ENCODE measurements around the gene C2orf15. TPM values are rescaled to one million over a fixed set of nuclear protein-coding genes. Genes with fewer than 3 reads are reported as not detected.

The C2orf15 gene
- total and polyA plus RNA-seq, 9 of the 15 experiments (the other 6 are each of a cell fraction or from before 2014, with no cell fraction given) = 0.04 to 0.27 (median 0.15) TPM; not detected in 1

DNA sequence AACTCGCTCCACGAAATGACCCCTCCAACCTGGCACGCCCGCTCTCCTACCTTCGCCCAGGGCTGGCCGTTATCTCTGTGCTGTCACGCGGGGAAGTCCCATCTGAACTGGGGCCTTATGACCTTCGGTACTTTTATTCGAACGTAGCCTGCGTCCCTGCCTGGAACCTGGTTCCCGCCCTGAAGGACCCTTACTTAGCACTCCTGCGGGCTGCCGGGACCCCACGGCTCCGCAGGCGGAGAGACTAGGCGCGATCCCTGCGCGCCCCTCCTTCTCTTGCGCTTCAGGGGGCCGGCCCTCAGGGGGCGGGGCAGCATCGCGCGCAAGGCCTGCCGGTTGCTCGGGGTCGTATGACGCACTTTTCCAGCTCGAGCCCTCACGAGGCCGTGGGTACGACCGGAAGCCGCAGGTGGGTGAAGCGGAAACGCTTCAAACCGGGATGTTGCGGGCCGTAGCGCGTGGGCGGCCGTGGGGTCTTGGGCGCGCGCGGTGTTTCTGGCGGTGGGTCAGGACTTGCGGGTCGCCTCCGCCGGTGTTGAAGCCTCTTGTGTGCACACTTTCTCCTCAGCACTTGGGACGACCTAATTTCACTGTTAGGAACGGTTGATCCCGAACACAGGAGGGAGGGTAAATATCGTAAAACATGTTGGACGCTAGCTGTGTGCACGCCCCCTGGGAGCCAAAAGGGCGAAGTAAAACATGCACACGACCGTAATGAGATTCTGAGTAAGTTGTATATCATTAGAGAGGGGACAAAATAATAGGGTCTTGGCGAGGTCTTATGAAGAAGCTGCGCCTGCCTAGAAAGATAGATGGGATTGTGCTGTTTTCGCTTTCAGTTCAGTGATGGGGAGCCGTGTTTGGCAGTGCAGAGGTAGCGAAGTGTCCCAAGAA, 13.4 kb downstream of the C2orf15 start, which contains the start of the genes LIPT1 and TSGA10 (continued):
- TF ChIP-seq, protein P1, sequence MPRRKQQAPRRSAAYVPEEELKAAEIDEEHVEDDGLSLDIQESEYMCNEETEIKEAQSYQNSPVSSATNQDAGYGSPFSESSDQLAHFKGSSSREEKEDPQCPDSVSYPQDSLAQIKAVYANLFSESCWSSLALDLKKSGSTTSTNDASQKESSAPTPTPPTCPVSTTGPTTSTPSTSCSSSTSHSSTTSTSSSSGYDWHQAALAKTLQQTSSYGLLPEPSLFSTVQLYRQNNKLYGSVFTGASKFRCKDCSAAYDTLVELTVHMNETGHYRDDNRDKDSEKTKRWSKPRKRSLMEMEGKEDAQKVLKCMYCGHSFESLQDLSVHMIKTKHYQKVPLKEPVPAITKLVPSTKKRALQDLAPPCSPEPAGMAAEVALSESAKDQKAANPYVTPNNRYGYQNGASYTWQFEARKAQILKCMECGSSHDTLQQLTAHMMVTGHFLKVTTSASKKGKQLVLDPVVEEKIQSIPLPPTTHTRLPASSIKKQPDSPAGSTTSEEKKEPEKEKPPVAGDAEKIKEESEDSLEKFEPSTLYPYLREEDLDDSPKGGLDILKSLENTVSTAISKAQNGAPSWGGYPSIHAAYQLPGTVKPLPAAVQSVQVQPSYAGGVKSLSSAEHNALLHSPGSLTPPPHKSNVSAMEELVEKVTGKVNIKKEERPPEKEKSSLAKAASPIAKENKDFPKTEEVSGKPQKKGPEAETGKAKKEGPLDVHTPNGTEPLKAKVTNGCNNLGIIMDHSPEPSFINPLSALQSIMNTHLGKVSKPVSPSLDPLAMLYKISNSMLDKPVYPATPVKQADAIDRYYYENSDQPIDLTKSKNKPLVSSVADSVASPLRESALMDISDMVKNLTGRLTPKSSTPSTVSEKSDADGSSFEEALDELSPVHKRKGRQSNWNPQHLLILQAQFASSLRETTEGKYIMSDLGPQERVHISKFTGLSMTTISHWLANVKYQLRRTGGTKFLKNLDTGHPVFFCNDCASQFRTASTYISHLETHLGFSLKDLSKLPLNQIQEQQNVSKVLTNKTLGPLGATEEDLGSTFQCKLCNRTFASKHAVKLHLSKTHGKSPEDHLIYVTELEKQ (CRISPR knock-in tag; IDR thresholded peaks at IDR 0.05) = no peak
- TF ChIP-seq ZNF143 (CRISPR knock-in tag; IDR thresholded peaks at IDR 0.05) = peak; percentile 80
- TF ChIP-seq SMAD1 (IDR thresholded peaks at IDR 0.05; ENCODE audit: low read depth, low read length, partially characterized antibody) = peak; percentile 71
- 0 out of 2 replicates have a peak, but pooled peaks have one; percentile 14 for TF ChIP-seq SMARCA5 (IDR thresholded peaks at IDR 0.05)
- peak; percentile 44; the same call in 1 of the 2 replicates for TF ChIP-seq ZEB2 (IDR thresholded peaks at IDR 0.05)
- TF ChIP-seq, protein P2, sequence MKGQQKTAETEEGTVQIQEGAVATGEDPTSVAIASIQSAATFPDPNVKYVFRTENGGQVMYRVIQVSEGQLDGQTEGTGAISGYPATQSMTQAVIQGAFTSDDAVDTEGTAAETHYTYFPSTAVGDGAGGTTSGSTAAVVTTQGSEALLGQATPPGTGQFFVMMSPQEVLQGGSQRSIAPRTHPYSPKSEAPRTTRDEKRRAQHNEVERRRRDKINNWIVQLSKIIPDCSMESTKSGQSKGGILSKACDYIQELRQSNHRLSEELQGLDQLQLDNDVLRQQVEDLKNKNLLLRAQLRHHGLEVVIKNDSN (CRISPR knock-in tag; IDR thresholded peaks at IDR 0.05) = peak; percentile 68
- TF ChIP-seq KDM1A (IDR thresholded peaks at IDR 0.05) = peak in 1 of 2 experiments; percentile 29; a peak in 1 of 4 replicates
- no peak for TF ChIP-seq ERF (CRISPR knock-in tag; IDR thresholded peaks at IDR 0.05)
- TF ChIP-seq, protein P3, sequence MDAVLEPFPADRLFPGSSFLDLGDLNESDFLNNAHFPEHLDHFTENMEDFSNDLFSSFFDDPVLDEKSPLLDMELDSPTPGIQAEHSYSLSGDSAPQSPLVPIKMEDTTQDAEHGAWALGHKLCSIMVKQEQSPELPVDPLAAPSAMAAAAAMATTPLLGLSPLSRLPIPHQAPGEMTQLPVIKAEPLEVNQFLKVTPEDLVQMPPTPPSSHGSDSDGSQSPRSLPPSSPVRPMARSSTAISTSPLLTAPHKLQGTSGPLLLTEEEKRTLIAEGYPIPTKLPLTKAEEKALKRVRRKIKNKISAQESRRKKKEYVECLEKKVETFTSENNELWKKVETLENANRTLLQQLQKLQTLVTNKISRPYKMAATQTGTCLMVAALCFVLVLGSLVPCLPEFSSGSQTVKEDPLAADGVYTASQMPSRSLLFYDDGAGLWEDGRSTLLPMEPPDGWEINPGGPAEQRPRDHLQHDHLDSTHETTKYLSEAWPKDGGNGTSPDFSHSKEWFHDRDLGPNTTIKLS (IDR thresholded peaks at IDR 0.05; ENCODE audit: borderline replicate concordance, low read depth) = peak; percentile 64; the same call in 1 of the 2 replicates
- peak; percentile 75 for TF ChIP-seq PML (IDR thresholded peaks at IDR 0.05; ENCODE audit: low read length)
- TF ChIP-seq PHF8 (IDR thresholded peaks at IDR 0.05; ENCODE audit: borderline replicate concordance, low read length) = peak; percentile 95
- peak; percentile 50 for TF ChIP-seq CBFA2T3 (IDR thresholded peaks at IDR 0.05)
- TF ChIP-seq EGR1 (conservative IDR thresholded peaks at IDR 0.05) = peak; percentile 99
- TF ChIP-seq, protein P4, sequence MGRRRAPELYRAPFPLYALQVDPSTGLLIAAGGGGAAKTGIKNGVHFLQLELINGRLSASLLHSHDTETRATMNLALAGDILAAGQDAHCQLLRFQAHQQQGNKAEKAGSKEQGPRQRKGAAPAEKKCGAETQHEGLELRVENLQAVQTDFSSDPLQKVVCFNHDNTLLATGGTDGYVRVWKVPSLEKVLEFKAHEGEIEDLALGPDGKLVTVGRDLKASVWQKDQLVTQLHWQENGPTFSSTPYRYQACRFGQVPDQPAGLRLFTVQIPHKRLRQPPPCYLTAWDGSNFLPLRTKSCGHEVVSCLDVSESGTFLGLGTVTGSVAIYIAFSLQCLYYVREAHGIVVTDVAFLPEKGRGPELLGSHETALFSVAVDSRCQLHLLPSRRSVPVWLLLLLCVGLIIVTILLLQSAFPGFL (CRISPR knock-in tag; IDR thresholded peaks at IDR 0.05) = no peak
- peak; percentile 62; the same call in 1 of the 2 replicates for TF ChIP-seq HDAC2 (IDR thresholded peaks at IDR 0.05)
- no peak for TF ChIP-seq ASH1L (IDR thresholded peaks at IDR 0.05; ENCODE audit: borderline replicate concordance, low read depth, partially characterized antibody)
- TF ChIP-seq, protein P5, sequence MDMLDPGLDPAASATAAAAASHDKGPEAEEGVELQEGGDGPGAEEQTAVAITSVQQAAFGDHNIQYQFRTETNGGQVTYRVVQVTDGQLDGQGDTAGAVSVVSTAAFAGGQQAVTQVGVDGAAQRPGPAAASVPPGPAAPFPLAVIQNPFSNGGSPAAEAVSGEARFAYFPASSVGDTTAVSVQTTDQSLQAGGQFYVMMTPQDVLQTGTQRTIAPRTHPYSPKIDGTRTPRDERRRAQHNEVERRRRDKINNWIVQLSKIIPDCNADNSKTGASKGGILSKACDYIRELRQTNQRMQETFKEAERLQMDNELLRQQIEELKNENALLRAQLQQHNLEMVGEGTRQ (CRISPR knock-in tag; IDR thresholded peaks at IDR 0.05) = 0 out of 2 replicates have a peak, but pooled peaks have one; percentile 29
- peak; percentile 2; the same call in 1 of the 2 replicates for TF ChIP-seq NFE2 (IDR thresholded peaks at IDR 0.05; ENCODE audit: low read depth)
- 0 out of 2 replicates have a peak, but pooled peaks have one; percentile 15 for TF ChIP-seq DMBX1 (CRISPR knock-in tag; IDR thresholded peaks at IDR 0.05; ENCODE audit: borderline replicate concordance)
- TF ChIP-seq NCOA6 (IDR thresholded peaks at IDR 0.05) = no peak
- TF ChIP-seq MTA3 (IDR thresholded peaks at IDR 0.05; ENCODE audit: borderline replicate concordance) = peak; percentile 92; the same call in 1 of the 2 replicates
